ENCODE results near the gene SGMS1.

- no peak for TF ChIP-seq BACH2 (CRISPR knock-in tag; IDR thresholded peaks at IDR 0.05; ENCODE audit: borderline replicate concordance)
- TF ChIP-seq ZFP3 (CRISPR knock-in tag; IDR thresholded peaks at IDR 0.05): no peak
- no peak for TF ChIP-seq SNAI2 (CRISPR knock-in tag; IDR thresholded peaks at IDR 0.05)
- no peak for TF ChIP-seq ZFP30 (CRISPR knock-in tag; IDR thresholded peaks at IDR 0.05)
- no peak for TF ChIP-seq POU6F1 (CRISPR knock-in tag; IDR thresholded peaks at IDR 0.05; ENCODE audit: borderline replicate concordance, low read depth)
- TF ChIP-seq CSRNP3 (CRISPR knock-in tag; IDR thresholded peaks at IDR 0.05): no peak
- TF ChIP-seq PATZ1 (CRISPR knock-in tag; IDR thresholded peaks at IDR 0.05; ENCODE audit: borderline replicate concordance): no peak
Measured at GRCh38 chr10:50367732-50368131, 256.0 kb downstream of the SGMS1 start.

Data from SK-N-SH treated with all-trans-retinoic acid at 6 μM for 48 hours (cell line).